ENCODE results near the gene VASP.

Gene VASP

GRCh38 chr19:45517641-45518468, 10.6 kb downstream of the VASP start:
- DNase-seq = no peak

- DNase-seq = no peak
Observed at GRCh38 chr19:45518469-45518826, 11.2 kb downstream of the VASP start.

GRCh38 chr19:45522010-45522941, 15.0 kb downstream of the VASP start:
- DNase-seq = no peak

GRCh38 chr19:45523642-45524256, 16.5 kb downstream of the VASP start:
- peak; percentile 84 for DNase-seq

- no peak for DNase-seq
Observed at GRCh38 chr19:45524575-45525129, 17.4 kb downstream of the VASP start.

GRCh38 chr19:45526143-45526542, 18.9 kb downstream of the VASP start:
- DNase-seq = peak; percentile 77

GRCh38 chr19:45526971-45527370, 19.7 kb downstream of the VASP start:
- no peak for DNase-seq

GRCh38 chr19:45527731-45528130, 20.5 kb downstream of the VASP start:
- no peak for DNase-seq

GRCh38 chr19:45528149-45528743, 21.0 kb downstream of the VASP start:
- DNase-seq = no peak

GRCh38 chr19:45528744-45529419, 21.6 kb downstream of the VASP start:
- DNase-seq = no peak

- DNase-seq = no peak
Observed at GRCh38 chr19:45529420-45529785, 22.1 kb downstream of the VASP start.

- no peak for DNase-seq
Observed at GRCh38 chr19:45531349-45531748, 24.1 kb downstream of the VASP start.

GRCh38 chr19:45539459-45539858, 32.2 kb downstream of the VASP start:
- DNase-seq = no peak

- DNase-seq = no peak
Observed at GRCh38 chr19:45542234-45542668, 35.0 kb downstream of the VASP start.

- DNase-seq = no peak
Observed at GRCh38 chr19:45547211-45547770, 40.0 kb downstream of the VASP start.

- DNase-seq = peak; percentile 82
Observed at GRCh38 chr19:45547965-45548609, 40.8 kb downstream of the VASP start.

- no peak for DNase-seq
Observed at GRCh38 chr19:45553464-45553863, 46.2 kb downstream of the VASP start.

GRCh38 chr19:45554481-45554880, 47.2 kb downstream of the VASP start:
- DNase-seq = no peak

- no peak for DNase-seq
Observed at GRCh38 chr19:45556835-45557234, 49.6 kb downstream of the VASP start.

GRCh38 chr19:45558399-45558878, 51.2 kb downstream of the VASP start:
- DNase-seq = peak; percentile 33

GRCh38 chr19:45560038-45560437, 52.8 kb downstream of the VASP start:
- DNase-seq = no peak
